ENCODE results near the gene NADSYN1.

Gene NADSYN1

DNA sequence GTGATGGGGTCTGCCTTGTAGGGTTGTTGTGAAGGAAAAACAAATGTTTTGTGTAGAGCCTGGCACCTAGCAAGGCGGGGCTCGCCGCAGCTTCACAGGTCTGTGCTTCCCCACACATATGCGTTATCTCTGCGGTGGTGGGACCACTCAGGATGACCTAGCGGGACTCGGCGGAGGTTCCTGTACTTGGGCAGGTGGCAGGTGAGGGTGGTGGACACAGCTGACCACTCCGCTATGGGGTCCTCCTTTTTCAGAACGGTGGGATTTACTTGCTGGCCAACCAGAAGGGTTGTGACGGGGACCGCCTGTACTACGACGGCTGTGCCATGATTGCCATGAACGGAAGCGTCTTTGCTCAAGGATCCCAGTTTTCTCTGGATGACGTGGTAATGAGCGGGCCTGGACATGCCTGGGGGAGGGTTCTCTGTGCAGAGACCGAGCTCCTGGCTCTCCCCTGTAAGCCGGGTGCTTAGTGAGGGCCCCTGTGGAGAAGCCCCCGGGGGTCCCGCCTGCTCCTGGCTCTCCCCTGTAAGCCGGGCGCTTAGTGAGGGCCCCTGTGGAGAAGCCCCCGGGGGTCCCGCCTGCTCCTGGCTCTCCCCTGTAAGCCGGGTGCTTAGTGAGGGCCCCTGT lies 21.3 kb downstream of the NADSYN1 start:
- ATAC-seq (no peak), DNase-seq (no peak)

DNA sequence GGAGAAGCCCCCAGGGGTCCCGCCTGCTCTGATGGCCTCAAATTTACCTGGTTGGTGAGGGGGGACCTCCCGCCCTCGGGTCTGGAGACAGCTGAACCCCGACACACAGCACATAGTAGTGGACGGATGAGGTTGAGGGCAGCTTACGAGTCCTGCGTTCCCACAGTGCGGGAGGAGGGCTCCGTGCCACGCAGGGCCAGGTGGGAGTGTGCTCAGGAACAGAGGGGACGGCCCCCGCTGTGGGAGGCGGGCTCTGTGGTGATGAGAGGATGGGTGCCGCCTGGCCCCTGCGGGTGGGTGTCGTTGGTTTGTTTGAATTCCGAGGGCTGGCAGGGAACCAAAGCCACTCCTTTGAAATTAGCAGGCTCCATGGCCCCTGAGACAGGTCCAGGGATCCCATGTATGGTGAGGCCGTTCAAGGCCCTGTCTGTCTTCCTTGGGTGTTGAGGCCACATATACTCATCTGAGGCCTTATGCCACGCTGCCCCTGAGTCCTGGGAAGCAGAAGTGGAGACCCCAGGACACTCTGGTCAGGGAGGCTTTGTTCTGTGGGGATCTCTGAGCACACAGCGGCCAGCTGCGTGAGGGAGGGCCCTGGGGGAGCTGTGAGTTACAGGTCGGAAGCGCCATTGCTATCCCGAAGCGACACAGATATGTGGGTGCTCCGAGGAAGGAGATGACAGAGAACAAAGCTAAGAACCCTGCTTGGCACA lies 21.9 kb downstream of the NADSYN1 start:
- no peak for ATAC-seq

DNA sequence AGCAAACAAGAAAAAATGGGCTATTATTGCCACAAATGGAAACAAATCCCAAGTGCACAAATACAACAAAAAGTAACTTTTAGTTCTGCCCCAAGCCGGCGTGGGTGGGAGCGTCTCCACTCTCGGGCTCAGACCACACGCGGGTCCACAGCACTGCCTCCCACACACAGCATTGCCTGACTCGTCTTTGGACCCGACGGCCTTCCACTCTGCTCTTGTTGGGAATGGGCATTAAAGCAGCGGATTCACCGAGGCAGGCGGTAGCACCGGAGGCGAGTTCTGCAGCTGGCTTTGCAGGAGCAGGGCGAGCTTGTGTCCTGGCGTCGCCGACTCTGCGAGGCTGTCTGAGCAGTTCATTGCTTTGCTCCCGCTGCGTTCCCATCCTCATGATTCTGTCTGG lies 23.0 kb downstream of the NADSYN1 start:
- no peak for DNase-seq
- ATAC-seq, result no peak

More for the DNA sequence above, 21.9 kb downstream of the NADSYN1 start:
- DNase-seq, result no peak

DNA sequence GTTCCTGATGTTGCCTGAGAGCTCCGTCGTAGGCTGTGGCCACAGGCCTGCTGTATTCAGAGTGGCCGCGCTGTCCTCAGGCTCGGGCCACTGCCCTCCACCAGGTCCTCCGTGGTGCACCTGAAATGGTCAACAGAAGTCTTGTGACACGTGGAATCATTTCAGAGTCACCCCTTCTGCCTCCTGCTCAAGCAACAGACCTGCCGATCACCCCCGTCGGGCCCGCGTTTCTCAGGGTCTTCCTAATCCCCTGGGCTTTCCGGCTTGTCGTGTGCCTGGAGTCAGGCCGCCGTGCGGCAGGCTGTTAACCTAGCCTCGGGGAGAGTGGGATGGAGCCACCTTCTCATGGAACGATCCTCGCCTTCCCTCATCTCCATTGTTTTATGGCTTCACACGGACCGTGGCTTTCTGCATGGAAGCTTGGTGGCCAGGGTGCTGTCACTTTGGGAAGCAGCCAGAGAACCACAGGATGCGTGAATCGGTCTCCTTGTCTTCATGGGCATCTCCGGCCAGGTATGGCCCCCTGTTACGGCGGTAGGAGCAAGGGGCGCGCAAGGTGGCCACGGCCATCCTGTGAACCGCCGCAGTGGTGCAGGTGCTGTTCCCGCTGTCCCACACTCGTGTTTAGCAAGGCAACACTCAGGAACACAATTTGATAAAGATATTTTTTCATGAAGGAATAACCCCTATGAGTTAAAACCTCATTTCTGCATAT lies 24.1 kb downstream of the NADSYN1 start:
- no peak for DNase-seq
- ATAC-seq, result no peak

DNA sequence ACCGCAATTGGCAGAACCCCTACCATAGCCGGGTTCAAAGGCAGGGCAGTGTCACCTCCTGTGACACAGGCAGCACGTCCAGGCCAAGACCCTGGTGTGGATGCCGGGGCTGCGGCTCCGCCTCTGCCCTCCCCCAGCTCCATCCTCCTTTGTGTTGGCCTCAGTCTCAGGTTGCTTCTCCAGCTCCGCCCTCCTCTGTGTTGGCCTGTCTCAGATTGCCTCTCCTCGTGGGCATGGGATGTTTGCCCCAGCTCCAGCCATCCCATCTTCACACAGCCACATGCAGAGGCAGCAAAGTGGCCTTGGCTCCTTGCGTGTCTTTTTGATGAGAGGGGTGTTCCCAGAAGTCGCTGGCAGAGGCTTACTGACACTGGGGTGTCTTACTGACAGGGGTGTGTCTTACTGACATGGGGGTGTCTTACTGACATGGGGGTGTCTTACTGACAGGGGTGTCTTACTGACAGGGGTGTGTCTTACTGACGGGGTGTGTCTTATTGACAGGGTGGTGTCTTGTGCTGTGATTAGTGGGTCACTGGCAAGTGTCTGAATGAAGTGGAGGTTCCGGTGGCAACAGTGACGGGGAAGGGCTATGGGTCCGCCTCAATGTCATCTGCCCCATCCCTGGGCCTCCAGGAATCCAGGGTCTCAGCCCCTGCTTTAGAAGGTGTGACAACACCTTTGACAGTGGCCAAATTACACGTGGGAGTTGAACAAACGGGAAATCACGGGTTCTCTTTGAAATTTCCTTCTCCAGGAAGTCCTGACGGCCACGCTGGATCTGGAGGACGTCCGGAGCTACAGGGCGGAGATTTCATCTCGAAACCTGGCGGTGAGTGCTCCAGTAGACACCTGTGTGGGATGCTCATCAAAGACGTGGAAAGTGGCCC lies 24.9 kb downstream of the NADSYN1 start:
- DNase-seq (no peak), ATAC-seq (no peak)

DNA sequence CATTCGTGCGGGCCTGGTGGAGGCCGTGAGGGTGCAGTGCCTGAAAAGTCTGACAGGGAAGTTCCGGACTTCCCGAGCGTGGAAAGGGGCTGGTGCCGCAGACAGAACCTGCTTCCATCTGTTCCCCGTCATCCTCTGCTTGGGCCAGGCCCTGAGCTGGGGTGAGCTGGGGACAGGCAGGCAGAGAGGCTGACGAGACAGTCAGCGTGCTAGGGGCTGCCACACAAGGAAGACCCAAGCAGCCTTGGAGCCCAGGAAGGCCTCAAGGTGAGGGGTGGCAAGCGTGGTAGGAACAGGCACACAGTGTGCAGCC lies 25.5 kb downstream of the NADSYN1 start:
- ATAC-seq (no peak), DNase-seq (no peak)

DNA sequence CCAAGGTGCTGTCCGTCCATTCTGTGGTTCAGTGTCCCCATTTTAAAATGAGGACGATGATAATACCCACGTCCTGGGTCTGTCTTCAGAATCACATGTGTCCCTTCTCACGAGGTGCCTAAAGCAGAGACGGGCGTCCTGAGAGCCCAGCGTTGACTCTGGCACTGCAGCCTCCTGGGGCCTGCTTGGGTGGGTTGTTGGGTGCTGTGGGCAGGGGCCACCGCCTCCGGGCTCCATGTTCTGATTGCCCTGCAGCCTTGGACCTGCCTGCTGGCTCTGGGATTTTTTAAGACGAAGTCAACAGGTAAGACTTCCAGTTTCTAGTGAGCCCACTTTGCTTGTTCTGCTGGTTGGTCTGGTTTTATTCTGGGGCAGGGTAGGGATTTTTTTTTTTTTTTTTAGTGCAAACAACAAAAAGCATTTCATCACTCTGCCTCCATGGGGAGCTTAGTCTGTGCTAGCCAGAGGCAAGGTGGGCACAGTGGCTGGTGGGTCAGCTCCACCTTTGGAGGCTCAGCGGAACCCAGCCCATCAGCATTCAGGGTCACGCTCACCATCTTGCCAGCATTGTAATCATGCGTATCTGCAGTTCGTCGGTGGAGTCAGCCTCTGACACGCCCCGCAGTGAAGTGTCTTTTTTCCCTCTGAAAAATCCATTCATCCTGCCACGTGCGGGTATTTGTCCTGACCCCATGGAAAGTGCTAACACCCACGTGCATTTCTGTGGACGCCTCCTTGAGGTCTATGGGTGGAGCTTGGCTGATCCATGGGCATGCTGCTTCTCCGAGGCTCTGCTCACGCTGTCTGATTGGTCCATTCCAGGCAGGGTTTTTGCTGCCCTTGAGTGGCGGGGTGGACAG lies 28.3 kb downstream of the NADSYN1 start:
- DNase-seq, result no peak
- no peak for ATAC-seq

DNA sequence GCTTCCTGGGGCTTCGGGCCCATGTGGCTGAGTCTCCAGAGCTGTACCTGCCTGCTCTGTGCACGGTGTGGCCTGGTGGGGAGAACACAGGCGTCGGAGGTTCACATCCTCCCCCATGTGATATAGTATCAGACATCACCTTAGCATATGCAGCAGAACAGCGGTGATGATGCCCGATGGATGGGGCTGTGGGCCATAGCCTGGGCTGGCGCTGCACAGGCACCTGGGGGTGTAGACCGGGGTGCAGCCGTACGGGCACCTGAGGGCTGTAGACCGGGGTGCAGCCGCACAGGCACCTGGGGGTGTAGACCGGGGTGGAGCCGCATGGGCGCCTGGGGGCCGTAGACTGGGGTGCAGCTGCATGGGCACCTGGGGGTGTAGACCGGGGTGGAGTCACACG lies 29.2 kb downstream of the NADSYN1 start:
- ATAC-seq (no peak), DNase-seq (no peak)

DNA sequence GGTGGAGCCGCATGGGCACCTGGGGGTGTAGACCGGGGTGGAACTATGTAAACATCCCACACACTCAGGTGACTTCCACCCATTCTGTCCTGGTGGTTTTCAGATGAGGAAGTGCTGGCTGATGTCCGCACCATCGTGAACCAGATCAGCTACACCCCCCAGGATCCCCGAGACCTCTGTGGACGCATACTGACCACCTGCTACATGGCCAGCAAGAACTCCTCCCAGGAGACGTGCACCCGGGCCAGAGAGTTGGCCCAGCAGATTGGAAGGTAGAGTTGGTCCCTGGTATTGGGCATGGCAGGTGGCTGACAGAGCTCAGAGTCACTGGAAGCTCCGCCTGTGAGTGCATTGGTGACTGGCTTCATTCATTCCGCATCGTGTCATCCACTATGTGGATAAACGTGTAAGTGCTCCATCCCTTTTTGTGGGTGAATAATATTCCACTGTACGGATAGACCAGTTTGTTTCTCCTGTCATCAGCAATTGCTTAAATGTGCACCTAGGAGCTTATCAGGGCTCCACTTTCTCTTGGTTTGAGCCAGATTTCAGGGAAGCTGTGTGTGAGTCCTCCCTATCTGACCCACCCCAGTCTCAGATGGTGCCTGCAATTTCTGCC lies 29.9 kb downstream of the NADSYN1 start:
- no peak for DNase-seq
- no peak for ATAC-seq

DNA sequence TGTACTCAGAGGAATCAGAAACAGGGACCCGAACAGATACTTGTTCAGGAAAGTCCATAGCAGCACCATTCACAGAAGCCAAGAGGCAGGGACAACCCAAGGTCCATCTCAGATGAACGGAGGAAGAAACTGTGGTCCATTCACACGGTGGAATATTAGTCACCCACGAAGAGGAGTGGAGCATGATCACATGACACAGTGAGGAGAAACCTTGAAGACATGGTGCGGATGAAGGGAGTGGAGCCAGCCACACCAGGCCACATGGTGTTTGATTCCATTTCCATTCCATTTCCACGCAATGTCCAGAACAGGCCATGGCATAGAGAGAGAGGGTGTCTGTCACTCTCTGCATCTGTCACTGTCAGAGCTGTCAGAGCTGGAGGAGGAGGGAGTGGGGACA lies 30.7 kb downstream of the NADSYN1 start:
- DNase-seq, result no peak
- ATAC-seq, result no peak

DNA sequence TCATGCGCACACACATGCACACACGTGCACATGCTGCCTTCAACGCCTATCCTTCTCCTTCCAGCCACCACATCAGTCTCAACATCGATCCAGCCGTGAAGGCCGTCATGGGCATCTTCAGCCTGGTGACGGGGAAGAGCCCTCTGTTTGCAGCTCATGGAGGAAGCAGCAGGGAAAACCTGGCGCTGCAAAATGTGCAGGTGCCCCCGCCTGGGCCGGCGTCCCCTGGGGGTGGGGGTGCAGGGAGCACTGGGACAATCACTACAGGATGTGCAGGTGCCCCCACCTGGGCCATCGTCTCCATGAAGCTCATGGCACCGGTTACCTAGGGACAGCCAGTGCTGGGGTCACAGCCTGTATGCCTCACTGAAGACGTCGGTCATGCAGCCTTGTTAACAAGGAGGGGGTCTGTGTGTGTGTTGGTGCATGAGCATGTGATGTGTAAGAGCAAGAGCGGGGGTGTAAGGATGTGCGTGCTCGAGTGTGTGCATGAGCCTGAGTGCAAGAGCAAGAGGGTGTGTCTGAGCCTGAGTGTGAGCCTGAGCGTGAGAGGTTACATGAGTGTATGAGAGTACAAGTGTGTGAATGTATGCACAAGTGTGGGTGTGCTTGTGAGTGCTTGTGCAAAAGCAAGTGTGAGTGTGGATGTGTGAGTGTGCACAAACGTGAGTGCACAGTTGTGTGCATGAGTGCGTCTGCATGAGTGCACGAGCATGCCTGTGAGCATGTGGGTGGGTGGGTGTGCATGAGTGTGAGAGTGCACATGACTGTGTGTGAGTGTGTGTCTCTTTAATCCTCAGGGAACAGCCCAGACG lies 31.5 kb downstream of the NADSYN1 start:
- ATAC-seq (no peak), DNase-seq (no peak)

DNA sequence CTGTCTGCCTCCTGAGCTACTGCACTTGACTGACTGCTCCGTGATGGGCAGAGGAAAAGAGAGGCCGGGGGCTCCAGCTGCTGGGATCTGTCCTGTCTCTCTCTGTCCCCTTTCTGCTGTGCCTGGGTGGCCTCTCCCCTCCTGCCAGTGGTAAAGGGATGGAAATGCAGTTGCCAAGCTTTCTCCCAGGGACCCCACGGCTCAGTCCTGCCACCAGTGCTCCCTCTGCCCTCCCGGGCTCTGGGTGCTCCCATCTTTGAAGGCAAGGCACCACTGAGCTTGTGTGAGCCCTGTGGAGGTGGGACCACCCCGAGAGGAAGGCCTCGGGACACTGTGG lies 32.0 kb downstream of the NADSYN1 start:
- ATAC-seq (no peak), DNase-seq (no peak)

DNA sequence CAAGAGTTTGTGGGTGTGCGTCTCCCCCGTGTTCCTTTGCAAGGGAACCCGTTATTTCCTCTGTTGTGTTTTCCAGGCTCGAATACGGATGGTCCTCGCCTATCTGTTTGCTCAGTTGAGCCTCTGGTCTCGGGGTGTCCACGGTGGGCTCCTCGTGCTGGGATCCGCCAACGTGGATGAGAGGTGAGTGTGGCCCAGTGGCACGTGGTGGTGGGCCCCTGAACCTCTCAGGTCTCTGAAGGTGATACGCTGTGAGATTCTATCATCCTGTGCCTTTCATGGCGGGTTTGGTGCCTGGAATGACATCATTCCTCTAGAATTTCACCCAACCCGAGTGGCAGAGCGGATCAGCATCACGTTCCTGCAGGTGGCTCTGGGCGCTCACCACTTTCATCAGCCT lies 32.5 kb downstream of the NADSYN1 start:
- DNase-seq, result no peak
- no peak for ATAC-seq

DNA sequence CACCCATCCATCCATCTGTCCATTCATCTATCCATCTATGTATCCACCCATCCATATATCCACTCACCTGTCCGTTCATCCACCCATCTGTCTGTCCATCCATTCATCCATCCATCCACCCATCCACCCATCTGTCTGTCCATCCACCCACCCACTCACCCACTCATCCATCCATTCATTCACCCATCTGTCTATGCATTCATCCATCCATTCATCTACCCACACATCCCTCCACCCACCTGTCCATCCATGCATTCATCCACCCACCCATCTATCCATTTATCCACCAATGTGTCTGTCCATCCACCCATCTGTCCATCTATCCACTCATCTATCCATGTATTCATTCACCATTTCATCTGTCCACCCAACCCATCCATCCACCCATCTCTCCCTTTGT lies 33.3 kb downstream of the NADSYN1 start:
- ATAC-seq (no peak), DNase-seq (no peak)

DNA sequence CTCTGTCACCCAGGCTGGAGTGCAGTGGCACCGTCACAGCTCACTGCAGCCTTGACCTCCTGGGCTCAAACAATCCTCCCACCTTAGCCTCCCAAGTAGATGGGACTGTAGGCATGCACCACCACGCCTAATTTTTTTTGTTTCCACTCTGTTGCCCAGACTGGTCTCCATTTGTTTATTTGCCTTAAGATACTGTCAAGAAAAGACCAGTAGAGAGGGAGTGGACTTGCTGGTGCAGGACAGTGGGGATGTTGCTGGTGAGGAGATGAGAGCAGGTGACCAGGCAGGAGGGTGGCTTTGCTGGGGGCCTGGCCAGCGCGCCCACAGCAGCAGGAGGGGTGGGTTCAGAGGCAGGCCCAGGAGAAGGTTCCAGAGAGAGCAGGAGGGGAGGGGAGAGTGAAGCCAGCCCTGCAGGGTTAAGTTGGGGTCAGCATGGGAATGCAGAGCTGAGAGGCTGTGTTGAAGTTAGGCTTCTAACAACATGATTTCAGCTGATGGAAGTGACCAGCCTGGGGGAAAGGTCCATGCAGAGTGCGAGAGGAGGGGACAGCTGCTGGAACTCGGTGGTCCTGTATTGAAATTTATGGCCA lies 35.8 kb downstream of the NADSYN1 start:
- DNase-seq (no peak), ATAC-seq (no peak)

DNA sequence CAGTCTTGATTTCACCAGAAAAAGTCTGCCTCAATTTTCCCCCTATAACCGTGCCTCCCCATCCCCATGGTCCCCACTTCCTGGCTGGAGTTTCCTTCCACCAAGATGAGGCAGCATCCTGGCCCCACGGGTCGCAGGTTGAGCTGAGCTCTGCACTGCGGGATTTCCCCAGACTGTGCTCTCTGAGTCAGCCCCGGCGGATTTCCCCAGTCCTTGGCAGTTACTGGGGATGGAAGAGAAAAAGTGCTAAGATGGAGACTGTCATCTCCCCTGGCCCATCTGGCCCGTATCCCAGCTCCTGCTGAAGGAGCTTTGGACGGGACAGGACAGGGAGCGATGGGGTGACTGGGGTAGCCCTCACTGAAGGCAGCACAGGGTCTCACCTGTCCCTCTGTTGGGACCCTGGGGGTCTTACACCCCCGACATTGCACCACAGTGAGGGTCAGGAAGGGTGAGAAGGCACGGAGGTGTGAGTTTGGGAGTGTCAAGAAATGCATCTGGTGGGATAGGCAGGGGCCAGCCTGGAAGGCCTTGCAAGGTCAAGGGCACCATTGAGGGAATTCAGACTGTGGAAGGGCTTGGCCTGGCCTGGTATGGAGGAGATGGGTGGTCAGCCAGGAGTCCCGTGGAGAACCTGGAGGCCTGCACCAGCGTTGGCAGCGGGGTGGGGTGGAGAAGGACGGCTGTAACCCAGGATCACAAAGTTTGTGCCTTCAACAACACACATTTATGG lies 36.5 kb downstream of the NADSYN1 start:
- peak; percentile 96 for ATAC-seq
- peak; percentile 80 for DNase-seq

DNA sequence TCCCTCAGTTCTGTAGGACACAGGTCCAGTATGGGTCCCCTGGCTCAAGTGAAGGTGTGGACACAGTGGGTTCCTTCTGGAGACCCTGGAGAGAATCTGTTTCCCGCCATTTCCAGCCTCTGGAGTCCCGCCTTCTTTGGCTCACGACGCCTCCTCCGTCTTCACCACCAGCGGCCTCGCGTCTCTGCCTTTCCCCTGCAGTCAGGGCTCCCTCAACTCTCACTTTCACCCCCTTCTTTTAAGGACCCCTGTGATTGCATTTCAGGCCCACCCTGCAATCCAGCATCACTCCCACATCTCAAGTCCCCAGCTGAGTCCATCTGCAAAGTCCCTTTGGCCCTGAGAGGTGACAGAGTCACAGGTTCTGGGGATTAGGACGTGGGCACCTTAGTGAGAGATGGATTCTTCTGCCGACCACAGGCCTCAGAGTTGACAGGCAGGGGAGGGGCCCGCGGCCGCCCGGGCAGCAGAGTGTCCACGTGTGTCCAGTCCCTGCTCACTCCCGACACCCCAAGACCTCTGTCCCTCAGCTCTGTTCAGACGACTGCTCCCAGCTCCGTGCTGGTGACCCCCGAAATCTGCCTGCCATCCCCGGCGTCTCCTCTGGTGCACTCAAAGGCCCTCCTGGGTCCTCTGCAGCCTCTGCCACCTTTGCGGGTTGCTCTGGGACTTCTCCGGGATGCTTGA lies 37.2 kb downstream of the NADSYN1 start:
- DNase-seq (no peak), ATAC-seq (no peak)

DNA sequence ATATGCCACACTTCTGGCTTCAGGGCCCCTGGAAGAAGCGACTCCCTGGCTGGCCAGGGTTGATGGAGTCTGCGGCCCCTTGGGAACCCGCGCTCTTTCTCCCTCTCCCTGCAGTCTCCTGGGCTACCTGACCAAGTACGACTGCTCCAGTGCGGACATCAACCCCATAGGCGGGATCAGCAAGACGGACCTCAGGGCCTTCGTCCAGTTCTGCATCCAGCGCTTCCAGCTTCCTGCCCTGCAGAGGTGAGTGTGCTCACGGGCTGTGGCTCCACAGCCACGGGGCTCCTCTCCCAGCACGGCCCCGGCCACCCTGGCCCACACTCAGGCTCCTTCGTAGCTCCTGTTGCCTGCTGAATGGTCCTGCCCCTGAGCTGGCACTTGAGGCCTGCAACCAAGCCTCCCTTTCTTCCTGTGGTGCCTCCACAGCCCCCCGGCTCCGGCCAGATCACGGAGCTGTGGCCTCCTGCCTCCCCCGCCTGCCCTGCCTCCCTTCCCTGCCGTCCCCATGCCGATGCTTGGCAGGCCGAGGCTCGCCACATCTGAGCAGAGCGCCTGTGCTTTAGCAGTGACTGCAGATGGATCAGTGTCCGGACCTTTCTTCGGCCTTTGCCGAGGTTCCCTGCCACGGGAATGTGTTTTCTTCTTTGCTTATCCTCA lies 37.9 kb downstream of the NADSYN1 start:
- DNase-seq (no peak), ATAC-seq (no peak)

All from stimulated activated naive CD8-positive, alpha-beta T cell treated with anti-CD3 and anti-CD28 coated beads, Interleukin-15, Interleukin-2, amounts not matched to agents 100 U/mL and 50 U/mL, for 24 hours (primary cell).